Measurements from ENCODE around the gene SCRT2.

DNA sequence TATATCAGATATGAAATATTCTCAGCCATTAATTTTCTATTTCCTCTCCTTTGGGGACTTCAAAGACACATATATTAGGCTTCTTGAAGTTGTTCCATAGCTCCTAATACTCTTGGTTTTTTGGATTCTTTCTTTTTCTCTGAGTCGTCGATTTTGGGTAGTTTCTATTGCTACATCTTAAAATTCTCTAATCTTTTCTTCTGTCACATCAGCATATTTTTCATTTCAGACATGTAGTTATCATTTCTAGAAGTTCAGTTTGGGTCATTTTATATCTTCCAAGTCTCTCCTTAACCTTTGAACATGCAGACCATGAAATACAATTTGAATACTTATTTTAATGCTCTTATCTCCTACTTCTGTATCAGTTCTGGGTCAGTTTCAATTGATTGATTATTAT is 38.9 kb upstream of the SCRT2 start:
- TF ChIP-seq, protein P1, sequence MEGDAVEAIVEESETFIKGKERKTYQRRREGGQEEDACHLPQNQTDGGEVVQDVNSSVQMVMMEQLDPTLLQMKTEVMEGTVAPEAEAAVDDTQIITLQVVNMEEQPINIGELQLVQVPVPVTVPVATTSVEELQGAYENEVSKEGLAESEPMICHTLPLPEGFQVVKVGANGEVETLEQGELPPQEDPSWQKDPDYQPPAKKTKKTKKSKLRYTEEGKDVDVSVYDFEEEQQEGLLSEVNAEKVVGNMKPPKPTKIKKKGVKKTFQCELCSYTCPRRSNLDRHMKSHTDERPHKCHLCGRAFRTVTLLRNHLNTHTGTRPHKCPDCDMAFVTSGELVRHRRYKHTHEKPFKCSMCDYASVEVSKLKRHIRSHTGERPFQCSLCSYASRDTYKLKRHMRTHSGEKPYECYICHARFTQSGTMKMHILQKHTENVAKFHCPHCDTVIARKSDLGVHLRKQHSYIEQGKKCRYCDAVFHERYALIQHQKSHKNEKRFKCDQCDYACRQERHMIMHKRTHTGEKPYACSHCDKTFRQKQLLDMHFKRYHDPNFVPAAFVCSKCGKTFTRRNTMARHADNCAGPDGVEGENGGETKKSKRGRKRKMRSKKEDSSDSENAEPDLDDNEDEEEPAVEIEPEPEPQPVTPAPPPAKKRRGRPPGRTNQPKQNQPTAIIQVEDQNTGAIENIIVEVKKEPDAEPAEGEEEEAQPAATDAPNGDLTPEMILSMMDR (IDR thresholded peaks at IDR 0.05), result no peak
- TF ChIP-seq ZFX (IDR thresholded peaks at IDR 0.05; ENCODE audit: borderline replicate concordance), result no peak

Measured in 22Rv1 (cell line).